Stomach smooth muscle (tissue), 2 donors: Measurements from ENCODE around the gene MRGPRG.

ENCODE experiments used
- H3K27ac ChIP-seq: one replicate; pipeline ENCODE4 v1.7.0; 2013; ENCODE audit warnings: mild to moderate bottlenecking, low read length, inconsistent platforms
- H3K27me3 ChIP-seq, 2 donors: one replicate each; pipeline ENCODE4 v1.7.0; 2013; ENCODE audit warnings: low read length in 2 of 2; ENCODE audit not compliant: insufficient read depth in 2 of 2, control insufficient read depth in 1 of 2
- H3K36me3 ChIP-seq, 2 donors: one replicate each; pipeline ENCODE4 v1.7.0; 2013; ENCODE audit warnings: low read length in 2 of 2; ENCODE audit not compliant: control insufficient read depth in 2 of 2, insufficient read depth in 2 of 2
- H3K4me1 ChIP-seq: one replicate; pipeline ENCODE4 v1.7.0; 2013; ENCODE audit warnings: low read length; ENCODE audit not compliant: control insufficient read depth, insufficient read depth
- H3K4me3 ChIP-seq, 2 donors: one replicate each; pipeline ENCODE4 v1.7.0; 2013; ENCODE audit warnings: low read length in 2 of 2
- H3K9ac ChIP-seq, 2 donors: one replicate each; pipeline ENCODE4 v1.7.0; 2013; ENCODE audit warnings: low read length in 2 of 2, mild to moderate bottlenecking in 1 of 2
- H3K9me3 ChIP-seq, 2 donors: one replicate each; pipeline ENCODE4 v1.7.0; 2013; ENCODE audit warnings: low read length in 2 of 2; ENCODE audit not compliant: control insufficient read depth in 2 of 2
- donor health status: healthy.
- donor health status: Pancreatic carcinoma.

MRGPRG gene

GRCh38 chr11:3198815-3199214, 19.8 kb downstream of the MRGPRG start:
- Histone ChIP-seq H3K27me3 (peaks cover 27 to 36% of the 10 kb centered on the region in 2 donors), H3K9ac (no peak overlapping the region), H3K4me3 (no peak overlapping the region), H3K4me1 (peaks cover 11% of the 10 kb centered on the region), H3K36me3 (no peaks in the 10 kb centered on the region), H3K9me3 (no peaks in the 10 kb centered on the region), H3K27ac (no peak overlapping the region)

- no peak overlapping the region for H3K27ac ChIP-seq
- H3K4me3 ChIP-seq = no peak overlapping the region
- H3K9me3 ChIP-seq = no peaks in the 10 kb centered on the region
- H3K4me1 ChIP-seq = peaks cover 3% of the 10 kb centered on the region
- peaks cover 19 to 36% of the 10 kb centered on the region in 2 donors for H3K27me3 ChIP-seq
- no peak overlapping the region for H3K9ac ChIP-seq
- H3K36me3 ChIP-seq = no peaks in the 10 kb centered on the region
Measured at GRCh38 chr11:3197878-3198528, 20.6 kb downstream of the MRGPRG start.

GRCh38 chr11:3197044-3197695, 21.4 kb downstream of the MRGPRG start:
- Histone ChIP-seq H3K9ac (no peak overlapping the region), H3K27ac (no peak overlapping the region), H3K36me3 (no peaks in the 10 kb centered on the region), H3K4me1 (no peaks in the 10 kb centered on the region), H3K27me3 (peaks cover 11 to 29% of the 10 kb centered on the region in 2 donors), H3K4me3 (no peak overlapping the region), H3K9me3 (no peaks in the 10 kb centered on the region)

- no peak overlapping the region for H3K27ac ChIP-seq
- H3K36me3 ChIP-seq = no peaks in the 10 kb centered on the region
- H3K9ac ChIP-seq = no peak overlapping the region
- no peaks in the 10 kb centered on the region for H3K4me1 ChIP-seq
- no peaks in the 10 kb centered on the region for H3K9me3 ChIP-seq
- peaks cover 4 to 23% of the 10 kb centered on the region in 2 donors for H3K27me3 ChIP-seq
- no peak overlapping the region for H3K4me3 ChIP-seq
Measured at GRCh38 chr11:3196161-3197043, 22.2 kb downstream of the MRGPRG start.

GRCh38 chr11:3195251-3196160, 23.1 kb downstream of the MRGPRG start:
- Histone ChIP-seq H3K4me1 (no peaks in the 10 kb centered on the region), H3K27ac (no peak overlapping the region), H3K27me3 (peaks cover 4 to 14% of the 10 kb centered on the region in 2 donors), H3K36me3 (no peaks in the 10 kb centered on the region), H3K4me3 (no peak overlapping the region), H3K9ac (no peak overlapping the region), H3K9me3 (no peaks in the 10 kb centered on the region)

GRCh38 chr11:3194016-3194816, 24.4 kb downstream of the MRGPRG start:
- no peaks in the 10 kb centered on the region for H3K36me3 ChIP-seq
- H3K4me1 ChIP-seq = no peaks in the 10 kb centered on the region
- H3K9me3 ChIP-seq = no peaks in the 10 kb centered on the region
- no peak overlapping the region for H3K9ac ChIP-seq
- H3K27me3 ChIP-seq = peaks cover 0 to 11% of the 10 kb centered on the region in 2 donors
- no peak overlapping the region for H3K27ac ChIP-seq
- H3K4me3 ChIP-seq = no peak overlapping the region

- H3K9ac ChIP-seq = no peak overlapping the region
- H3K4me1 ChIP-seq = no peaks in the 10 kb centered on the region
- H3K9me3 ChIP-seq = no peaks in the 10 kb centered on the region
- no peak overlapping the region for H3K27ac ChIP-seq
- peaks cover 0 to 11% of the 10 kb centered on the region in 2 donors for H3K27me3 ChIP-seq
- no peaks in the 10 kb centered on the region for H3K36me3 ChIP-seq
- H3K4me3 ChIP-seq = no peak overlapping the region
Measured at GRCh38 chr11:3193373-3194015, 25.1 kb downstream of the MRGPRG start.

- no peaks in the 10 kb centered on the region for H3K9me3 ChIP-seq
- peaks cover 0 to 7% of the 10 kb centered on the region in 2 donors for H3K27me3 ChIP-seq
- no peak overlapping the region for H3K27ac ChIP-seq
- H3K9ac ChIP-seq = no peak overlapping the region
- H3K4me1 ChIP-seq = no peaks in the 10 kb centered on the region
- H3K36me3 ChIP-seq = no peaks in the 10 kb centered on the region
- no peak overlapping the region for H3K4me3 ChIP-seq
Measured at GRCh38 chr11:3192511-3193372, 25.9 kb downstream of the MRGPRG start.
